GM18951 (cell line): ENCODE measurements around the gene ARHGDIB.

Experiments used
- POLR2A ChIP-seq: IDR thresholded peaks from 4 replicates; pipeline ENCODE4 v1.6.1; 2011; ENCODE audit warnings: mild to moderate bottlenecking; ENCODE audit not compliant: insufficient read length, insufficient read depth; ENCODE audit errors: extremely low read depth
- in situ Hi-C: fragments of 300-500 bp; cut with MboI; formaldehyde crosslinking; loops from one replicate; pipeline ENCODE4 v1.12.0; 2022; ENCODE audit warnings: low sequenced_read_pairs, mixed read lengths, inconsistent platforms; ENCODE audit not compliant: unreplicated experiment

Gene ARHGDIB

DNA sequence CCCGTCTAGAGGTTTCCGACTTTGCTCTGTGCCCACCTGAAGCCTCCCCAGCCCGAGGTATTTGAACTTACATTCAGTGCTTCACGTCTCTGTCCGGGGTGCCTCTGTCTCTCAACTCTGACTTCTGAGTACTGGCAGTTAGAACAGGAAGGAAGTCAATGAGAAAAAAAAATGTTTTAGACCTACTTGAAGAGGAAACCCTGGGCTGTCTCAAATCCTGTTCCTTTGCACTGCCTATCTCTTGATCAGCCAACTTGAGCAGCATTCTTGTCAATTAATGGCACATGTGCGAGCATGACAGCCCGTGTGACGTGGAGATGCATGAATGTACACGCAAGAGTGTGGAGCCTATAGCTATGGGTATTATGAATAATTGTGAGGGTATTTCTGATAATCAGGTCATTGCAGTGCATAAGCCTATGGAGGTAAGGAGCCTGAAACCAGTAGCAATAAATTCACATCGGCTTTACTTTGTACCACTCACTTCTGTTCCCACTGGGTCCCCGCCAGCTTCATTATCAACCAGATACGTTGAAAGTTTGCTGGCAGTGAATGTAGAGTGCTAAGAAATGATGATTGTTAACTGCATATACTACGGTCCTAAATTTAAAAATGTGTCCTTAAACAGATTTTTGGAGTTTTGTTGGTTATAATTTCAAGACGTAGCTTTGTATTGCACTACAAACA, at the start of gene ARHGDIB:
TSS of gene ARHGDIB (minus strand) at position 136 of the 687 bp plus-strand sequence. CDS start 10,889 bp downstream, outside the sequence.
- peak; percentile 72 for TF ChIP-seq POLR2A
- in situ Hi-C loops, result no loop called here

DNA sequence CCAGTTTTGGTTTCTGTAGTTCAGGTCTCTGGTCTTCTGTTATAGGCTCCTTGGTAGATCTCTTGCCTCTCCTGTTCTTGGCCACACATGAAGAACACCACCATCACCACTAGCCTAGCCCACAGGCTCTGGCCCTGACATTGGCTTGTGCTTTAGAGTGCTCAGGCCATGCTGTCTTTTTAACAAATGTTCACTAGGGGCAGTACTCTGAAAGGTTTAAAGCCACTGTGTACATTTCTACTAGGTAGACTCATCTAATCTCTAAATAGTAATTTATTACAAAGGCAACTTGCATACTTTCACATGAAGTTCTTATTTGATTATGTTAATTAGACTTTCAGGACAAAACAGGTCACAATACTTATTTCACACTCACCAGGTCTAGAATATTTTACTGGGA, 49.8 kb upstream of the ARHGDIB start:
- no peak for TF ChIP-seq POLR2A
- in situ Hi-C loops, result no loop called here

DNA sequence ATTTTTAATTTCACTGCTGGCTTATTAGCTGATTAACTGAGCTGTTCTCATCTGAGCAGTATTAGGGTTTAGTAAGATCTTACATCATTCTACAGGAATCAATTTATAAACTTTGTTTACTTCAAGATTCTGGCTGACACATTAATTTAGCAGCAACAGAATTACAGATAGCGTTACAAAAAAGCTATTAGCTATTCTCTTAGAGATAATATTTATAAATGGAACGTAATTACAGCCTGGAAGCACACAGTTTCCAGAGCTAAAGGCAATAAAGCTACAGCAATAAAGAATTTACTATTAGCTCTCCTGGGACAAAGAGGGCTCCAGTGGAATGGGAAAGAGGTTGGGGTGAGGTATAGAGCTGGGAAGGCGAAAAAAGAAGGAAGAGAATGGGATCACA, 46.1 kb upstream of the ARHGDIB start:
- no peak for TF ChIP-seq POLR2A
- in situ Hi-C loops, result no loop called here

DNA sequence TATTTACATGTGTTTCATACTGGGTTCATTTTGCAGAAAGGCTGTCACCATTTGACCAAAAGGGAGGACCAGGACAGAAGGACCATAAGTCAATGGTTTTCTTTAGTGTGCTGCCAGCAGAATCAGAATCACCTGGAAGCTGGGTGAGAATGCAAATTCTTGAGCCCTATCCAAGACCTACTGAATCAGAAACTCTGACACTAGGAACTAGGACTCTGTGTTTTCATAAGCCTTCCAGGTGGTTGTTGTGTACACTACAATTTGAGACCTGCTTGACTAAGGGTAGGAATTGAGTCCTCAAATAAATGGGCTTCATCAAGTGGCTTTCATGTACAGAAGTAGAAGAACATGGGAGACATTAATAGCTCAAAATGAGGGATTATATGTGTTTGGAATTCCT, 43.7 kb upstream of the ARHGDIB start:
- in situ Hi-C loops, result no loop called here
- TF ChIP-seq POLR2A, result no peak

DNA sequence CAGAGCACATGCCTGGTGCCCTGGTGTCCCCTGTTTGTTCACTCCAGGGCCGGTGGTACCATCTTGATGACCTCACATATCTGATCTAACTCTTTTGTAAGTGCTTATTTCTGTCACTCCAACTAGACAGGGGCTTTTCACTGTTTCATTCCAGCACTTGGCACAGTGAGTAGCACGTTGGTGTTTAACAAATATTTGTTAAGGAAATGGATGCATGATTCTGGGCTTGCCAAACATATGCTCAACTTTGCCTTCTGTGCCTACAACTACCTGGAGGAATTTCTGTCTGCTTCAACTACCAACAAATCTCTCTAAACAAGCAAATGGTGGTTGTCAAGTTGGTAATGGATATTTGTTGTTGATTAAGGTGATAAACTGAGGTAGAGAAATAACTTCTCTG, 43.0 kb upstream of the ARHGDIB start:
- in situ Hi-C loops, result no loop called here
- TF ChIP-seq POLR2A, result no peak

DNA sequence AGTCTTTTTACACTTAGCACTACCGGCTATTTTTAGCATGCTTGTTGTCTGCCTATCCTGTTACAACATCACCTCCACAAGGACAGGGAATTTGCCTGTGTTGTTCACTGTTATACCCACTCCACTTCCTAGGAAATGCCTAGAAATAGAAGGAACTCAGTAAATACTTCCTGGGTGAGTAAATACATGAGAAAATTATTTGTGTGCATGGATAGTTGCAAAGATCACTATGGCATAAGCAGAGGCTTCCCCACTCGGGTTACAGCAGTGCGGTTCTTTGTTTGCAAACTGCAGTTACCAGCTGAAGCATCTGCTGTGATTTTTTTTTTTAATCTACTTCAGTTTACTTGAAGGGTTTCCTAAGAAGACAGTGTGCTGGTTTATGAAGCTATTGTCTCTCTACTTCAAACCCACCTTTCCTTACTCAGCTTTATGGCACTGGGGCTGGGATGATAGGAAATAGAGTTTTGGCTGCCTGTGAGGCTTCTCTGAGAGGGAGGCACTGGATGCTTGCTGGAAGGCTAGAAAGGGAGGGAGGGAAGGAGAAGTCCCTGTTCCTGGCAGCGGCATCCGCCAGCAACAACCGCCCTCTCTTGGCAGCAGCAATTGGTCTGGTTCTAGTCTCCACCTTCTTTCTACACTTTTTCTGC, 40.5 kb upstream of the ARHGDIB start:
- in situ Hi-C loops, result no loop called here
- no peak for TF ChIP-seq POLR2A

DNA sequence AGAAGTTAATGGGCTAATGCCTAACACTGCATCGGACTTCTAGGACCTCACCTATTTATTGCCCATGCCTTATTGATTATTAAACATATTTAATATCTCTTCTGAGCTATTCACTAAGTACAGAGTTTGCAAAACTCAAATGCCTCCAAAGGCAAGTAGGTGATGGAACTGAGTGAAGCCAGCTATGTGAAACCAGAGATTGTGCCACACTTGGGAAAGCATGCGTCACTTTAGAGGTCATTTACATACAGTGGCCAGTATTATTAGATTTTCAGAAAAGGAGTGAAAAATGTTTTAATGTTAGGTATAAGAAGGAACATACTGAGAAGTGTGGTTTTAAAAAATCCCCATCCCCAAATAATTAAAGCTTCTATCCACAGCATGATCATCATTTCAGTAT, 39.2 kb upstream of the ARHGDIB start:
- TF ChIP-seq POLR2A, result no peak
- in situ Hi-C loops, result no loop called here

DNA sequence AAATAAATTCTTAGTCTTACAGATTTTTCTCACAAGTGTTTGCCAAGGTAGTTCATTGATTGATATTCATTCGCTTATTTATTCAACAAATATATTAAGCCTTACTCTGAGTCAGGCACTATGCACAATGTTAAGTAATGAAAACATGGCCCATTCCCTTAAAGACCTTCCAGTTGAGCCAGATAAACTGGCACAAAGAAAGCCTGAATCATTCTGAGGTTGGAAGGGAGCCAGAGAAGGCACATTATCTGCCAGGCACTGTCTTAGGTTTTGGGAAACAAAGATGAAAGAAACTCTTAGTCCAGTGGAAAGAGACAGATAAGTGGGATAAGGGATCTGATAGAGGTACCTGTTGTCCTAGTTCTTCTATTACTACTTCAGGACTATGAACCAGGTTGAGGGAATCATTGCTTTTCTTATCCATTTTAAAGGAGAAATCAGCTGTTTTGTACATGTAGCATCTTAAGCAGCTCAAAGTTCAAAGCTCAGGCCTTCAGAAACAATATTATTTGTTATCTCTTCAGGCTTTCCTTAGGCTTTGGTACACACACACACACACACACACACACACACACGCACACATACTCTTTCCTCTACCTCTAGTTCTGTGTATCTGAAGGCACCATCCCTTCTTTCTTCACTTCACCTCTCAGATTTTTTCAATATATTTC, 38.4 kb upstream of the ARHGDIB start:
- in situ Hi-C loops, result no loop called here
- TF ChIP-seq POLR2A, result no peak

DNA sequence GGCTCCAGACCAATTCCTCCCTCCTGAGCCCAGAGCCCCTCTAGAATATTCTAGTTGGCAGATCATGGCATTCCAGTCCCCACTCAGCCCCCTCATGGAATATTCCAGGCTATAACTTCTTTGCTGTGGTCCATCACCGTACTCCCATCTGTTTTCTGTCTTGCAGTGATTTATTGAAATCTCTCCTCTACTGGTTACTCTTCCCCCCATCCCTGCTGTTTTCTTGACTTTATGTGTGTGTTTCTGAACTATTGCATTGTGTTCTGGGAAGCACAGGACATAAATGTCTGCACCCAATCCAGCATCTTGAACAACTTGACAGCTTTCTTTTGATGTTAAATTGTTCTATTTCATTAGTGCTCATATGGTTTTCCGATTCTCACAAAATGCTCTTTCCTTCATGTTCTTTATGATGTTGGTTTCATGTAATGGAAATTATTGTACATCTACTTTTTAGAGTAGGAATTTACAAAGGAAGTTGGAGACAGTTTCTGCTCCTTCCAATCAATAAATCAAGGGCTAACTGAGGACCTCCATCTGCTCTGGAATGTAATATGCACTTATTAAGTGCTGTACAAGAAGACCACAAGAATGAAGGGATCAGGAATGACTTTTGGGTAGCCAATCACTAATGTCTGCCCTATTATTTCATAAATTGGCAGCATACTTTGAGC, 37.8 kb upstream of the ARHGDIB start:
- TF ChIP-seq POLR2A, result no peak
- in situ Hi-C loops, result no loop called here

DNA sequence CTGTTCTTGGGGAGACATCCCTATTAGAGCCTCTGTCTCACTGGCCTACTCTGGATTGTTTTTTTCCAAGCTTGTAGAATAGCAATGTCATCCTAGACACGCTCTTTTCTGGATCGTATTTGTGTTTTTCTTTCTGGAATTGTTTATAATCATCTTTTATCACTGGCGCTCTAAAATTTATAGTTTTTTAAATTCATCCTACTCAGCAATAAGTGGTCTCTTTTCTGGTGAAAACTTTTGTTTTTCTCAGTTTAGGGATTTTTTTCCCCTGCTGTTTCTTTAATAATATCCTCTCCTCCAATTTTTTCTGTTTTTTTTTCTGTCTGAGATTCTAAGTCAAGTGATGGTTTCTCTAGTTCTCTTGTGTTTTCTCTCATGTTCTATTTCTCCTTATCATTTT, 36.6 kb upstream of the ARHGDIB start:
- TF ChIP-seq POLR2A, result no peak
- in situ Hi-C loops, result no loop called here

DNA sequence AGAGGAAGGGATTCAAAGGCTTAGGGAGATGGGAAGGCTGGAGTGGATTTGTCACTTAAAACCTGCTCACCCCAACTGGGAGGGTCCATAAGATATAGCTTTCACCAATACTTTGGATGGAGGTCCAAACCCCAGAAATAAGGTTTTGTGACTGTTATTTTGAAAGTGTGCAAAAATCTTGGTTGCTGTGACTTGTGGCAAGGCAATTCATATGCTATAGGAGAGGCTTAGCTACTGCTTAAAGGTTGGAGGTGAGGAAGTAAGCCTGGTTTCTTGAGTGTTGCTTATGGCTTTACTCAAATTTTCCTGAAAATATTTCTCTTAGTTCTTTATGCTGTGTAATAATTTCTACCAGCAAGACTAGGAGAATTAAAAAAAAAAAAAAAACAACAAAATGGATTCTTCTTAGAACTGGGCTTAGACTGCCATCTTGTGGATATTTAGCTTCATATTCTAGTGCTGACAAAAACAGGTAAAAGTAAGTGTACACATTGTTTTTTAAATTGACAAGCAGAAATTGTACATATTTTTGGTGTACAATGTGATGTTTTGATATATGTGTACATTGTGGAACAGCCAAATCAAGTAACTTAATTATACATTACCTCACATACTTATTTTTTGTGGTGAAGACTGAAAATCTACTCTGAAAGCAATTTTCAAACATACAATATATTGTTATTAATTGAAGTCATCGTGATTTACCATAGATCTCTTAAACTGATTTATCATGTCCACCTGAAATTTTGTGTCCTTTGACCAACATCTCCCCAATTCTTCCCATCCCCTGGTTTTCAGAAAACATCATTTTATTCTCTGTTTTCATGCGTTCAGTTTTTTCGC, 34.4 kb upstream of the ARHGDIB start:
- TF ChIP-seq POLR2A, result no peak
- in situ Hi-C loops, result no loop called here

DNA sequence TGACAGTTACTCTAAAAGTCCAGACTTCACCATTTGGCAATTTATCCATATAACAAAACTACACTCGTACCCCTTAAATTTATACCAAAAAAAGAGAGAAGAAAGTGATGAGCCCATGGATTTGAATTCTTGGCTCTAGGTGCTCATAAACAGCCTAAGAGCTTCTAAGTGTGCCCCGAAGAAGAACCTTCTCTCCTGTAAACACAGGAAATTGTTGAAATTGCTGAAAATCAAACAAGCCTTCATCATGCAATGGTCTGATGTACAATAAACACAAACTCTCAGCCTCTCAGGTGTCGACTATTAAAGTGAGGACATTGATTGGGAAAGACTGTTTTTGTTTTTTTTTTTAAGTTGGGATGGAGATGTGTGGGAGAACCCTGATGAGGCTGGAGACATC, 33.2 kb upstream of the ARHGDIB start:
- in situ Hi-C loops, result no loop called here
- TF ChIP-seq POLR2A, result no peak
